GM18520 (cell line): ENCODE data around the gene GARIN5A.
"Not testable (repeated sequence)": the region's sequence is repeated elsewhere in the genome, so short reads cannot be mapped to it uniquely, and the experiment has no call there.

Experiments used
- ATAC-seq: cut with Tn5 transposase; IDR thresholded peaks from one replicate; pipeline ENCODE4 v1.9.1; 2021; ENCODE audit not compliant: unreplicated experiment

Gene GARIN5A

GRCh38 chr19:50489461-50490011, 12.9 kb upstream of the GARIN5A start:
- no peak for ATAC-seq

GRCh38 chr19:50488389-50489194, 11.9 kb upstream of the GARIN5A start:
- ATAC-seq: no peak

GRCh38 chr19:50486823-50487515, 10.3 kb upstream of the GARIN5A start:
- no peak for ATAC-seq

GRCh38 chr19:50485284-50485955, 8.8 kb upstream of the GARIN5A start:
- ATAC-seq: no peak

- no peak for ATAC-seq
These were observed 6.3 kb upstream of the GARIN5A start for GRCh38 chr19:50482916-50483315.

GRCh38 chr19:50482271-50482855, 5.7 kb upstream of the GARIN5A start:
- ATAC-seq: no peak

GRCh38 chr19:50481351-50482149, 4.9 kb upstream of the GARIN5A start:
- ATAC-seq: no peak

- ATAC-seq: no peak
These were observed 3.8 kb upstream of the GARIN5A start for GRCh38 chr19:50480281-50481111.

- no peak for ATAC-seq
These were observed 3.2 kb upstream of the GARIN5A start for GRCh38 chr19:50479761-50480251.

- ATAC-seq: no peak
These were observed 2.5 kb upstream of the GARIN5A start for GRCh38 chr19:50478901-50479715.

- ATAC-seq: no peak
These were observed 1.3 kb upstream of the GARIN5A start for GRCh38 chr19:50477751-50478515.

- ATAC-seq: no peak
These were observed 225 bp upstream of the GARIN5A start for GRCh38 chr19:50476907-50477238.

- ATAC-seq: no peak
These were observed 868 bp downstream of the GARIN5A start for GRCh38 chr19:50475736-50476223.

- no peak for ATAC-seq
These were observed 1.5 kb downstream of the GARIN5A start for GRCh38 chr19:50475101-50475568.

- not testable (repeated sequence) for ATAC-seq
These were observed 3.3 kb downstream of the GARIN5A start for GRCh38 chr19:50473336-50473735.

- no peak for ATAC-seq
These were observed 7.8 kb downstream of the GARIN5A start for GRCh38 chr19:50468818-50469217.

- no peak for ATAC-seq
These were observed 9.1 kb downstream of the GARIN5A start for GRCh38 chr19:50467566-50467965.

- no peak for ATAC-seq
These were observed 10.0 kb downstream of the GARIN5A start for GRCh38 chr19:50466706-50467039.
